GM06990 (cell line): Measurements from ENCODE around the gene POTEF.
A peak's percentile ranks its signal among the peaks of the same experiment; 100 is the strongest.
"Not testable (repeated sequence)": the region's sequence is repeated elsewhere in the genome, so short reads cannot be mapped to it uniquely, and the experiment has no call there.

Experiments used
- DNase-seq: peaks from one replicate; pipeline ENCODE4 v3.0.0-alpha.2; 2011; ENCODE audit not compliant: insufficient read length; ENCODE audit errors: extremely low read depth
- H3K27me3 ChIP-seq: replicated peaks from 2 replicates; pipeline ENCODE4 v1.6.0; 2011; ENCODE audit warnings: low read length; ENCODE audit not compliant: control insufficient read depth, insufficient read depth
- H3K36me3 ChIP-seq: 2 replicates; pipeline ENCODE4 v1.5.1; 2011; ENCODE audit warnings: low read length; ENCODE audit not compliant: control insufficient read depth, insufficient read depth
- H3K4me3 ChIP-seq: replicated peaks from 2 replicates; pipeline ENCODE4 v1.5.1; 2011; ENCODE audit warnings: low read depth, mild to moderate bottlenecking, control low read depth, low read length
- CTCF ChIP-seq: IDR thresholded peaks from 2 replicates; pipeline ENCODE4 v1.5.1; 2011; ENCODE audit warnings: low read length, control low read depth, mild to moderate bottlenecking, inconsistent platforms; ENCODE audit not compliant: insufficient read depth, poor library complexity, severe bottlenecking

The POTEF gene

GRCh38 chr2:130154773-130155765 is 26.0 kb upstream of the POTEF start:
- TF ChIP-seq CTCF, result no peak
- Histone ChIP-seq H3K27me3 (no peaks in the 10 kb centered on the region), H3K4me3 (no peak overlapping the region), H3K36me3 (peaks cover 7% of the 10 kb centered on the region)
- no peak for DNase-seq

GRCh38 chr2:130154423-130154770 is 25.4 kb upstream of the POTEF start:
- H3K27me3 ChIP-seq, DNase-seq, H3K36me3 ChIP-seq, H3K4me3 ChIP-seq: not testable (repeated sequence)

GRCh38 chr2:130153721-130154422 is 24.9 kb upstream of the POTEF start:
- DNase-seq, H3K36me3 ChIP-seq, H3K4me3 ChIP-seq, H3K27me3 ChIP-seq: not testable (repeated sequence)

GRCh38 chr2:130152816-130153595 is 24.0 kb upstream of the POTEF start:
- Histone ChIP-seq H3K4me3 (no peak overlapping the region), H3K36me3 (peaks cover 4% of the 10 kb centered on the region), H3K27me3 (no peaks in the 10 kb centered on the region)
- no peak for DNase-seq
- no peak for TF ChIP-seq CTCF

GRCh38 chr2:130152136-130152815 is 23.3 kb upstream of the POTEF start:
- not testable (repeated sequence) for H3K27me3 ChIP-seq, DNase-seq, H3K36me3 ChIP-seq, H3K4me3 ChIP-seq

GRCh38 chr2:130151145-130151512 is 22.1 kb upstream of the POTEF start:
- H3K27me3 ChIP-seq, result not testable (repeated sequence)

GRCh38 chr2:130150181-130151144 is 21.4 kb upstream of the POTEF start:
- TF ChIP-seq CTCF, result no peak

More at GRCh38 chr2:130151145-130151512, 22.1 kb upstream of the POTEF start:
- not testable (repeated sequence) for H3K4me3 ChIP-seq, DNase-seq, H3K36me3 ChIP-seq

GRCh38 chr2:130148515-130148914 is 19.5 kb upstream of the POTEF start:
- not testable (repeated sequence) for H3K4me3 ChIP-seq, DNase-seq, H3K27me3 ChIP-seq, H3K36me3 ChIP-seq

More at GRCh38 chr2:130150181-130151144, 21.4 kb upstream of the POTEF start:
- no peak for DNase-seq
- peaks cover 3% of the 10 kb centered on the region for H3K36me3 ChIP-seq
- no peaks in the 10 kb centered on the region for H3K27me3 ChIP-seq
- no peak overlapping the region for H3K4me3 ChIP-seq

- not testable (repeated sequence) for DNase-seq, H3K27me3 ChIP-seq, H3K36me3 ChIP-seq
- peak within 1 kb of the TSS; percentile 35; the same call in 1 of the 2 replicates for H3K4me3 ChIP-seq
Measured at GRCh38 chr2:130145006-130145414, 16.0 kb upstream of the POTEF start, which contains the start of gene CCDC74B. Gene CCDC74B, minus strand, starts transcription at chr2:130145112. Its CDS starts 116 bp downstream, at chr2:130144996.
